NCI-H1105 treated with DMSO at 0.1 percent for 48 hours (cell line): ENCODE data around the gene NHLRC4.
A peak's percentile ranks its signal among the peaks of the same experiment; 100 is the strongest.
"Not testable (repeated sequence)": the region's sequence is repeated elsewhere in the genome, so short reads cannot be mapped to it uniquely, and the experiment has no call there.

Experiments used
- DNase-seq: peaks from one replicate; lab custom pipeline; 2025; lab: John Stamatoyannopoulos, UW

Gene NHLRC4

DNA sequence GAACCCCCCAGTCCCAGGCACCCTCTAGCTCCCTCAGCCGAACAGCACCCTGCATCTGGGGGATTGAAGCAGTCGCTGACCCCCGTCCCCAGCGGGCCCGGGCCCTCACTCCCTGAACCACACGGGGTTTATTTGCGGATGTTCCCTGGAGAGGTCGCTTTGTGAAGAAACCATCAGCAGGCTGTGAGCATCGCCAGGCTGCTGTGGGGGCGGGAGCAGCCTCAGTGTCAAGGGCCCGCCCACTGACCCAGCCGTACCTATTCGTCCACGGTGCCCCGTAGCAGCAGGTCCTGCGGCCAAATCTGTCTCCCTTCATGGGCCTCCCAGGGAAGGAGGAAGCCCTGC is 16.6 kb downstream of the NHLRC4 start:
- DNase-seq = no peak

DNA sequence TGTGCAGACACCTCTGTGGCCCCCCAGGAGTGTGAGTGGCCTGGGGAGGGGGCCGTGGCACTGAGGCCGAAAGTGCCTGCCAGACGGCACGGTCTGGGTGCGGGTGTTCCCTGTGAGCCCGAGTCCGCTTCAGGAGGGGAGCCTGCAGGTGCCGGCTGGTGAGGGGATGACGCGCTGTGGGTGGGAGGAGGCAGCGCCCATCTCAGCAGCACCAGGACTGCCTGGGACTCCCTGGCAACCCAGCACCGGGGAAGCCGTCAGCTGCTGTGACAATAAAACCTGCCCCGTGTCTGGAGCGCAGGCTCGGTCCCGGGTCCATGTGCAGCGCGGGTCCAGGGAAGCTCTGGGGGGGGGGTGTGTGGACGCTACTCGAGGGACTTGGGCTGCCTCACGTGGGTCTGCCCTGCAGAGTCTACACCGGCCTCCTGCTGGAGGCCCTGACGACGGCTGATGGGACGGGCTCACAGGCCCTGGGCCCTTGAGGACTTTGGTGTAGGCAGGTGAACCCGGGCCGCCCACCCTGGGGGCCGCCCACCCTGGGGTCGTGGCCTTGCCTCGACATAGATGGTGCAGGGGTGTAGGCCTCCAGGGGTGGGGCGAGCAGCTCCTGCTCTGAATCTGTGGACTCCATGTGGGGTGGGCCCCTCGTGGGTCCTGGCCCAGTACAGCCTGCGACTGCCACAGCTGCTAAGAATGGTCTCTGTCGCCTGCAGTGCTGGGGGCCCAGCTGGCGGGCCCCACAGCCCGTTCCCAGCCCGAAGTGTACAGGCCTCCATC is 17.2 kb downstream of the NHLRC4 start:
- peak; percentile 32 for DNase-seq

DNA sequence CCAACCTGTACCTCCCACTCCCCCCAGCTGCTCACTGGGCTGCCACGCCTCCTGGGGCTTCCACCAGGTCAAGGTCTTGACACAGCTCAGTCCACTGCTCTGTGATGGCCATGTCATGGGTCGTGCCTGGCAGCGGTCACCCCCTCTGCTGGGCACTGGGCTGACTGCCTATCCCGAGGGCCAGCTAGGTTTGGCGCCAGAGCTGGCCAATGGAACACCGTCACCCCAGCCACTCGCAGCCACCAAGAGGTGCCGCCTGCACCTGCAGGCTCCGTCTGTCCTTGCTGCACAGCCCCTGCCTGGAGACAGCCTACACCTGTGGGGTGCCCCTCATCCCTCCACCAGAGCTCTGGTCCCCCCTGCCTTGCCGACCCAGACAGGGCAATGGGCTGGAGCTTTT is 18.5 kb downstream of the NHLRC4 start:
- DNase-seq = peak; percentile 11

DNA sequence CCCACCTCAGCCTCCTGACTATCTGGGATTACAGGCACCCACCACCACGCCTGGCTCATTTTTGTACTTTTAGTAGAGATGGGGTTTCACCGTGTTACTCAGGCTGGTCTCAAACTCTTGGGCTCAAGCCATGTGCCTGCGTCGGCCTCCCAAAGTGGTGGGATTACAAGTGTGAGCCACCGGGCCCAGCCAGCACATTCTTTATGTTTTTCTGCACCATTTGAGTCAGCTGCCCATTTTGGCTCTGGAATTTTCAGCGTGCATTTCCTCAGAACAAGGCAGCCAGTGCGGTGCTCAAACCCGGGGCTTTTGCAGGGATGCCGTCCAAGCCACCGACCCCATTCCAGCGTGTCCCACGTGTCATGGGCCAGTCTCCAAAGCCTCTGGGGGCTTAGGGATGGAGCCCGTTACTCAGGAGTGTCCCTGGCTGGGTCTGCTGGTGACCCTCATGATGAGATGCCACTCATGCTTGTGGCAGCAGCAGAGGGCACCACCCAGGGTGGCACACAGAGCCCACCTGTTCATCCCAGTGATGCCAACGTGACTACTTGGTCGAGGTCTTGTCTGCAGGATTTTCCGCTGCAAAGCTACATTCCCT is 19.3 kb downstream of the NHLRC4 start:
- no peak for DNase-seq

DNA sequence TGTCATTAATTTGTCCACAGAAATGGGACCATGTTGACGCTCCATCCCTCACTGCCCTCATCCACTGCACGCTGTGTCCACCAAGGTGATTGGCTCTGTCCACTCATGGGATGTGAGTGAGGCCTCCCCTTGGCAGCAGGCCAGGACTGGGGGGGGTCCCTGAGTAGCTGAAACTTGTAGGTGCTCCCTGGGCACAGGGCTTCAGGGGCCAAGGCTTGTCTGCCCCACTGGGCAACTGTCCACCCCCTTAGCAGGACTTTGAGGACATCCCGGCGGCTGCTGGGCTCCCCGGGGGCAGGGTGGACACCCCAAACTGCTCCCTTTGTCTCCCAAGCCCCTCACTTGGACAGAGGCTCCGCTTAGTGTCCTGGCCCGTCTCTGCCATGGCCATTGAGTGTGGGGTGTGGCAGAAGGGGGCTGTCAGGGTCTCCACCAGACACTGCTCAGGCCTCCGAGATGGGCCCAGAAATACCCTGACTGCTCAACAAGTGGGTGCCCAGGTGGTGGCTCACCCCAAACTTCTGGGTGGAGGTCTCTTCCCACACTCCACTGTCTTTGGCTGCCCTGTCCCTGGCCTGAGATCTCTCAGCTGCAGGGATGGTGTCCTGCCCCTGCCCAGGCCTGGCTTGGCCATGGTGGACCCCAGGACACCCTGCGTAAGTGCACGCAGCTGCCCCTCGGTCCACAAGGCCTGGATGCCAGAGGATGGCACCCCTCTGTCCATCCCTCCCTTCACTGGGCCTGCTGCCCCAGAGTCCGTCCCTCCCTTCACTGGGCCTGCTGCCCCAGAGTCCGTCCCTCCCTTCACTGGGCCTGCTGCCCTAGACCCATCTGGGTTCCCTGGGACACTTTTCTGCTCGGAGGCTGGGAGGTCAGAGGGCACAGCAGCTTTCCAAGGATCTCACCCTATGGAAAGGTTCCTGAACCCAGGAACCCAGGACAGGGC is 20.1 kb downstream of the NHLRC4 start:
- no peak for DNase-seq

DNA sequence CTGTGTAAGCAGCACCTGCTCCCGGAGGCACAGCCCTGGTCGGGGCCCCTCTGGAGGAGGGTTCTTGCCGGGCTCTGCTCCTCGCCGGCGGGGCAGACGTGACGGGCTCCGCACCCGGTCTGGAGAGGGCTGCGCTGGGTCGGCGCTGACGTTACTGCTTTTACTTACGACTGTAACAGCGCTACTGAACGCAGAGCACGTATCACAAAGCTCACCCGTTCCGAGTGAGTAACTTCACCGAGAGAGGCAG is 21.8 kb downstream of the NHLRC4 start:
- peak; percentile 7 for DNase-seq

DNA sequence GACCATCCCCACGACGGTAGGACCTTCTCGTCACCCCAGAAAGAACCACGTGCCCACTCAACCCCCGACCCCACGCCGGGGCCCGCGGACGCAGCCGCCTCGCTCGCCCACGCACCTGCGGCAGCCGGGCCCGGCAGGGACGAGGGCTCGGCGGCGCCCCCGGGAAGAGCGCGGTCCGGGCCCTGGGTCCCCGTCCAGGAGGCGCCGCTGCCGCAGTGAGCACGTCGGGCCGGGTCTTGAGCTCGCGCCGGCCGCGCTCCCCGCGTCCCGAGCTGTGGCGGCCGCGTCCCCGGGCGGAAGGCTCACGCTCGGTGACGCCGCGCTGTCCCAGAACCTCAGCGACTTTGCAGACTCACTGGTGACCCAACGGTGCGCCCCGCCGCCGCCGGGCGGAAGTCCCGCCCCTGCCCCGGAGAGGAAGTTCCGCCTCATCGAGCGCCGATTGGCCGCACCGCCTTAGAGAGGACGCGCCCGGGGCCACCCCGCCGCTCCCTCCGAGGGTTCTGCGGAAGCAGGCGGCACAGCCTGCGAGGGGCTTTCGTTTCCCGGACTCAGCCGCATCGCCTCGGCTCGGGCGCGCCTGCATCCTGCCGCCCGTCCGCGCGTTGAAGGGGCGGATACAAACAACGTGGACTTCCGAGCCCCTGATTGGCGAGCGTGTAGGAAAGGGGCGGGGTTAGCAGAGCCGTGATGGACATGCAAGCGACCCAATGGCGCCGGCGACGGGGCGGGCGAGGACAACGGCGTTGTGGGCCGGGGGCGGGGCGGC is 22.3 kb downstream of the NHLRC4 start:
- peak; percentile 75 for DNase-seq

DNA sequence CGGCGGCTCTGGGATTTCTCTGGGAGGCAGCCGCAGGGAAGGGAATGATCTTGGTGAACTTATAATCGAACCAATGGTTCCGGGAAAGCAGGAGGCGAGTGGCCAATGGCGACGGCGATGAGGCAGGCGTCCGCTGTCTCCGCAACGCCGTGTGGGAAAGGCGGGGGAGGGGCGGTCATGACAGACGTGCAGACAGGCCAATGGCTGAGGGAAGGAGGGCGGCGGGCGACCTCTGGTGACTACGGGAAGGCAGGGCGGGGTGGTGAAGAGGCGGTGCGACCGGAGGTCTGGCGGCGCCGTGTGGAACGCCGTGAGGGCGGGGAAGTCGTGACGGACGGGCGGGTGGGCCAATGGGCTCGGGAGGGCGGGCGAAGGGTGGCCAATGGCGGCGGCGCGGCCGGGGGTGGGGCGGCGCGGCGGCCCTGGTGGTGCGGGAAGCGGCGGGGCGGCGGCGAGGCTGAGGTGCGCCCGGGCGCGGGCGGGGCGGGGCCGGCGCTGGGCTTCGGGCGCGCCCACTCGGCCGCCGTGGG is 22.9 kb downstream of the NHLRC4 start, which contains the start of gene RAB40C:
TSS of gene RAB40C (plus strand) at position 409 of the 530 bp plus-strand sequence. CDS start 226 bp downstream, outside the sequence.
- DNase-seq = peak; percentile 79

- DNase-seq = no peak
These were observed 23.5 kb downstream of the NHLRC4 start for GRCh38 chr16:590188-590814.

GRCh38 chr16:590815-591200 is 24.0 kb downstream of the NHLRC4 start:
- no peak for DNase-seq

- no peak for DNase-seq
These were observed 24.4 kb downstream of the NHLRC4 start for GRCh38 chr16:591231-591630.

GRCh38 chr16:591892-592517 is 25.2 kb downstream of the NHLRC4 start:
- DNase-seq = no peak

DNA sequence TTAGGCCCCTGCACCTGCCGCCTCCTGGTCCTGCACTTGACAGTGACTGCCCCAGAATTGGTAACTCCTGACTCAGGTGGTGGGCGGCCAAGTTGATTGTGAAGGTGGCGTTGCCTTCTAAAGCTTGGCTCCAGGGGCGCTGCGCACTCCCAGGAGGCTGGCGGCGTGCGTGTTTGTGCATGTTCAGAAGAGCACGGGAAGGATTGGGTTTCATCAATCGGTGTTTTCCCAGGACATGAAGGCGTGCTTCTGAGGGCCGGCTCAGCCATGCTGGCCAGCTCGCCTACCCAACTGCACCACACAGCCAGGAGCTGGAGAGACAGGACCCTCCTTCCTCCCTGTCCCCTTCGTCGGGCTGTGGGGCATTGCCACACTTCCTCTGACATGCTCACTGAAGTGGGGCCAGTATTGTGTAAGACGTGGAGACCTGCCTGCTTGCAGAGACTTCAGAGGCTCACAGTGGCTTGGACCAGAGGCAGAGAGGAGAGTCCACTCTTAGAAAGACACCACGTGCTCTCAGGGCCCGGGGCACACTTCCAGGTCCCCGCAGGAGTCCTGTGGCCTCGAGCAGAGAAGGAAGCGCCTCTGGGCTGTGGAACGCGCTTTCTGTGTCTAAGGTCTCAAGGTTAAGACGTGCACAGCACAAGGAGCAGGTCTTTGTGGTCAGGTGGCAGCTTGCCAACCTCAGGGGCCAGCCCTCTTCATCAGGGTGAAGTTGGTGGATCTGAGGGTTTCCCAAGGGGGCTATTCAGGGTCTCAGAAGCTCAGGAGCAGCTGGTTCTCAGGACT is 25.9 kb downstream of the NHLRC4 start:
- peak; percentile 68 for DNase-seq

DNA sequence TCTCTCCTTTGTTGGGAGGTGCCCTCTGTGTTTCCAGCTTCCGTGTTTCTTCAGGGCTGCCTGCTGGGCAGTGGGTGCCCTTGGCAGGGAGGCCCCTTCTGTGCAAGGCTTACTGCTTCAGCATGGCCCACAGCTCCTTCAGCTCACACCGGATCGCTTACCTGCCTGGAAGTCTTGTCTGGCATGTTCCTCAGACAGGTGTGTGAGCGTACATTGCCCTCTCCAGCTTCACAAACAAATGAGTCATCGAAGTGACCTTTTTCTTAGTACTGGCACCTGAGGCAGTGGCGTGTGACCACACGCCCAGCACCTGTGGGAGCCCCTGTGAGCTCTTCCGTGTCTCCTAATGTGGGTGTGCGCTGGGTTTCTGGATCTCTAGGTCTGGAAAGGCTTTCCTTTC is 26.6 kb downstream of the NHLRC4 start:
- peak; percentile 16 for DNase-seq

DNA sequence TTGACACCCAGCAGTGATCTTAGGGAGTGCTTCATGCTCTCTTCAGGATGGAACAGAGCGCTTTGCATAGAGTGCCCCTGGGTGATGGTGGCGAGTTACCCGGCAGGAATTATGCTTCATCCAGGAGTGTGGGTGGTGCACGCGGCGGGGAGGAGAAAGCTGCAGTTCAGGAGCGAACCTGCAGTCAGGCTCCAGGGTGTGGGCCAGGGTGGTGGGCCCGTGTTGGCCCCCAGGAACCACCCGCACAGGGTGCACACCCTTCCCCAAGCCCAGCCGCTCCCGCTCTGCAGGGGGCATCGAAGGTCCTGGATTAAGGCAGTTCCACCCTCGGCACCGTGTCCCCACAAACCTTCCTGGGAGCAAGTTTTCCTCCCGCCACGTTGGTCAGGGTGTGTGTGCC is 27.0 kb downstream of the NHLRC4 start:
- no peak for DNase-seq

GRCh38 chr16:595094-595528 is 28.3 kb downstream of the NHLRC4 start:
- DNase-seq = no peak

DNA sequence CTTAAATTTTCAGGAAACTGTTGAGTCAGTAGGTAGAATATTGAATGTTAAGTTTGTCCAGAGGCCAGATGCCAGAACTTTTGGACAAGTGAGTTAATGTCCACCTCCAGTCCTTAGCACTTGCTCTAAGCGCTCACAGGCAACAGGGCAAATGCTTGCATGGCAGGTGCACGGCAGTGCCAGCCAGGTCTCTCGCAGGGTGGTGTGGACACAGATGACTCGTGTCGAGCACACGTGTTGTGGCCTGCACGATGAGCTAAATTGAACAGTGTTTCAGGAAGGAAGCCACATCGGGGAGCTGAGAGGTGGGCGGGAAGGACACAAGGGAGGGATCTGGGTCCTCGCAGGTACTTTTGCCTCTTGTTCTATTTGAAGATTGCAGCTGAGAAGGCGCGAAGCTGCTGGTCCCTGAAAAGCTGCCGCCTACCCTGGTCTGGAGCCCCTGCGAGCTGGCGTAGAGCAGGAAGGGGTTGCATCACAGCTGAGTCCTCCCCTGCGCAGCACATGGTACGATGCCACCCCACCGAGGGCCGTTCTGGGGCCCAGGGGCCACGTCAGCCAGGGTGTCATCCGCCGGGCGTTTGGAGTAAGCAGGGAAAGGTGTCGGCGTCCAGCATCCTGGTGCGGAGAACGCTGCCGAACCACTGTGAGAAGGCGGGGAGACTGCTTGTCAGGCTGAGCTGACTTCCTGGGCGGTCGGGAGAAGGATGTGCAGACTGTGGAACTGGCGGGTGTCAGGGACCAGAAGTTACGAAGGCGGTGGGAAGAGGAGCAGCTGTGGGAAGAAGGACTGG is 29.3 kb downstream of the NHLRC4 start:
- no peak for DNase-seq

DNA sequence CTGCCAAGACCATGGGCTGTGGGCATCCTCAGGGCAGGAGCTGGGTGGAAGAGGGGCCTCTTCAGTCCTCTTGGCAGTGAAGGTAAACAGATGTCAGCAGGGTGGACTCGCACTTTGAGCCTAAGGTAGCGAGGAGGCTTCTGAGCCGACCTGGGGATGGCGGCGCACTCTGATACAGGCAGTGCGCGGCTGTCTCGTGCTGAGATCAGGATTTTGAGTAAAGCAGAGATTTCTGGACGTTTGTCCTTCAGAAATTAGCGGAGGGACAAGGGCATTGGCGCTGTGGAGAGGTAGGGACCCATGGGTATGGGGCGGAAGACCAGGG is 29.9 kb downstream of the NHLRC4 start:
- DNase-seq = no peak

- DNase-seq = not testable (repeated sequence)
These were observed 30.9 kb downstream of the NHLRC4 start for GRCh38 chr16:597655-598054.
